C4-2B (cell line): ENCODE results near the gene TAB3.

Experiments used
- CTCF ChIP-seq: fragments of 450-650 bp; conservative IDR thresholded peaks from 2 replicates; pipeline ENCODE4 v1.5.1; 2017; ENCODE audit warnings: mild to moderate bottlenecking
- ZFX ChIP-seq: fragments of 450-650 bp; IDR thresholded peaks from 2 replicates; pipeline ENCODE4 v1.6.1; 2017

GRCh38 chrX:30875957-30876356 lies 13.1 kb downstream of the TAB3 start:
- TF ChIP-seq CTCF (no peak), ZFX (no peak)
